ENCODE measurements around the gene HOXA2. TPM values are rescaled to one million over a fixed set of nuclear protein-coding genes. Genes with fewer than 3 reads are reported as not detected.

Gene HOXA2
- total RNA-seq, result 1 to 10 TPM in 3 of 4 donors, under 1 TPM in 1; 0.27 to 3.6 (median 1.5) TPM

- Histone ChIP-seq H3K27ac (peak within 1 kb of the TSS; percentile 96 to 99 (median 99)), H3K27me3 (peaks cover 0 to 11% (median 0%) of the 10 kb centered on the region in 4 donors), H3K9me3 (no peaks in the 10 kb centered on the region), H3K4me1 (peaks cover 9 to 97% (median 30%) of the 10 kb centered on the region in 3 donors), H3K36me3 (no peaks in the 10 kb centered on the region), H3K4me3 (peak within 1 kb of the TSS; percentile 35 to 97 (median 86))
- 9 to 11% methylated on average over 17 to 28 of the region's 29 CpGs for WGBS, 2 donors
- TF ChIP-seq CTCF (IDR thresholded peaks at IDR 0.05) (no peak), POLR2A (IDR thresholded peaks at IDR 0.05) (peak in 2 of 4 donors; percentile 22 to 53)
- DNase-seq, result no peak
- intact Hi-C loops (cut with DNase I), result no loop called here
These were observed at the start of gene HOXA2 for GRCh38 chr7:27102581-27103442. Gene HOXA2 (minus strand): TSS chr7:27102683. CDS start chr7:27102500, 183 bp downstream.

- Histone ChIP-seq H3K27me3 (peaks cover 10 to 100% (median 49%) of the 10 kb centered on the region in 4 donors), H3K4me3 (peak overlapping the region; percentile 24 to 64 (median 42)), H3K27ac (peak overlapping the region in 3 of 4 donors; percentile 9 to 67 (median 59)), H3K9me3 (no peaks in the 10 kb centered on the region), H3K36me3 (no peaks in the 10 kb centered on the region), H3K4me1 (peaks cover 28 to 74% (median 40%) of the 10 kb centered on the region in 3 donors)
- intact Hi-C loops (cut with DNase I), result loop anchor here (5.0 kb wide), 1 partner anchor 659 kb away; no protein-coding TSS in a partner anchor
- no peak for DNase-seq
- no peak for TF ChIP-seq CTCF (IDR thresholded peaks at IDR 0.05)
- no peak for TF ChIP-seq POLR2A (IDR thresholded peaks at IDR 0.05)
- 14 to 16% methylated on average over 11 to 14 of the region's 27 CpGs for WGBS, 2 donors
These were observed 49.0 kb upstream of the HOXA2 start for GRCh38 chr7:27151341-27151930.

GRCh38 chr7:27150568-27151340 is 48.3 kb upstream of the HOXA2 start:
- Histone ChIP-seq H3K4me1 (peaks cover 23 to 67% (median 34%) of the 10 kb centered on the region in 3 donors), H3K36me3 (no peaks in the 10 kb centered on the region), H3K9me3 (no peaks in the 10 kb centered on the region), H3K4me3 (peak overlapping the region; percentile 24 to 64 (median 42)), H3K27me3 (peaks cover 10 to 100% (median 45%) of the 10 kb centered on the region in 4 donors), H3K27ac (peak overlapping the region; percentile 8 to 67 (median 34))
- 4 to 8% methylated on average over 18 to 30 of the region's 58 CpGs for whole genome bisulfite sequencing, 2 donors
- no peak for DNase-seq
- TF ChIP-seq POLR2A (IDR thresholded peaks at IDR 0.05), result no peak
- TF ChIP-seq CTCF (IDR thresholded peaks at IDR 0.05), result peak; percentile 75 to 92 (median 84)
- intact Hi-C loops (cut with DNase I), result loop anchor here (5.0 kb wide), 1 partner anchor 658 kb away; no protein-coding TSS in a partner anchor

GRCh38 chr7:27149842-27150567 is 47.5 kb upstream of the HOXA2 start:
- no peak for DNase-seq
- H3K9me3 ChIP-seq, result no peaks in the 10 kb centered on the region
- no peaks in the 10 kb centered on the region for H3K36me3 ChIP-seq
- H3K4me1 ChIP-seq, result peaks cover 23 to 60% (median 27%) of the 10 kb centered on the region in 3 donors
- intact Hi-C loops (cut with DNase I), result loop anchor here (5.0 kb wide), 1 partner anchor 658 kb away; no protein-coding TSS in a partner anchor
- 67 to 70% methylated on average over 5 of the region's 13 CpGs for WGBS, 2 donors
- peaks cover 10 to 100% (median 38%) of the 10 kb centered on the region in 4 donors for H3K27me3 ChIP-seq
- peak overlapping the region; percentile 8 to 67 (median 34) for H3K27ac ChIP-seq
- TF ChIP-seq CTCF (IDR thresholded peaks at IDR 0.05), result no peak
- no peak for TF ChIP-seq POLR2A (IDR thresholded peaks at IDR 0.05)
- H3K4me3 ChIP-seq, result peak overlapping the region; percentile 24 to 64 (median 42)
